HG02970 (cell line): ENCODE data around the gene TAB2.
"Not testable (repeated sequence)": the region's sequence is repeated elsewhere in the genome, so short reads cannot be mapped to it uniquely, and the experiment has no call there.

Source experiments
- ATAC-seq: cut with Tn5 transposase; IDR thresholded peaks from one replicate; pipeline ENCODE4 v1.9.1; 2021; ENCODE audit warnings: mild to moderate bottlenecking, moderate library complexity, moderate number of reproducible peaks; ENCODE audit not compliant: unreplicated experiment, low FRiP score

TAB2 gene

DNA sequence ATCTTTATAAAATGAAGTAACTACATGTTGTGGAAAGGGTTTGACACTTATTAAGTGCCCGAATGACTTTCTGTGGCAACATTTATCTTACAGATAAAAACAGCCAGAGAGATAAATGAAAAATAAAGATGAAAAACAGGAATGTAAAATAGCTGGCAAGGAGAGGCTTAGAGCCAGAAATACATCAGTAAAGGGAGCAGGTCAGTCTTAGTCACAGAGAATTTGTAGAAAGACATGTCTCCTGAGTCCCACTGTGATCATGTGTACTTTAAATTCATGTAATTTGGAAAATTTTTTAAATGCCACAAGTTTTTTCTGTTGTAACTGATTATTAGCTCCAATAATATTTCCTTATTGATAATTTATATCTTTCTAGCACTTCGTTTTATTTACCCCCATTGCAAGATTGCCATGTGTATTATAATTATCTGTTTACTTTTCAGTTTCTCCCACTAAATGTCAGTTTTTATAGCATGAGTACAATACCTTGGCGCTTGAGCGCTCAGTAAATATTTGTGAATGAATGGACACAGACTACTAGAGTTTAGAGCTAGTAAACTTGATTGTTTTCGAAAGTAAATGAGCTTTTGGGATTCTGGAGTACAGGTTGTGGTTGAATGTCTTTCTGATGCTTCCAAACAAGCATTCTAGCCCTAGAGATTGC lies 15.2 kb downstream of the TAB2 start:
- no peak for ATAC-seq

DNA sequence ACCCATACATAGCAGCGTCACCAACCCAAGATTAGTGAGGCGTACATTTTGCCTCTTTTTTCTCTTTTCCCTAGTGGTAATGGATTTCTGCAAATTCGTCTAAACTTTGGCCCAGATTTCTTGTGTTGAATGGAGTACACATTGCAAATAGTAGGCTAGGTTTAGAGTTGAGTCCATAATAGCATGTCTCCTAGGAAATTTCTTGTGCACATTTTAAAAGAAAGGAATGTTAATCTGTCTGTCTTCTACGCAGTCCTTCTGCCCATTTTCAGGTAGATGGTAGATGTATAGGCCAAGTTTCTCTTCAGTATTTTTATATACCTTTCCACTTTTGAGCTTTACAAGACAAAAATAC lies 15.7 kb downstream of the TAB2 start:
- no peak for ATAC-seq

DNA sequence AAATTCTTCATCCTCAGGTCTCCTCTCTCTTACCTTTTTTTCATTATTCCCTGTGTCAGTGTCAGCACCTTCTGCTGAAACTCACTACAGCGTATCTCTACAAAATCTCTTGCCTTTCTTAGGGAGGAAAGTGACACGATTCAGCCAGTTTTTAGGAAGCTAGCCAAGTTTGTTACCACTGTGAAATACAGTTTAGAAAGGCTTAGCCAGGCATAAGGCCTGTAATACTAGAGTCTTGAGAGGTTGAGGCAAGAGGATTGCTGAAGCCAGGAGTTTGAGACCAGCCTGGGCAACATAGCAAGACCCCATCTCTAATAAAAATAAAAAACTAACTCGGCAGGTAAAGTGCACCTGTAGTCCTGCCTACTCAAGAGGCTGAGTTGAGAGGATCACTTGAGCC lies 16.7 kb downstream of the TAB2 start:
- no peak for ATAC-seq

DNA sequence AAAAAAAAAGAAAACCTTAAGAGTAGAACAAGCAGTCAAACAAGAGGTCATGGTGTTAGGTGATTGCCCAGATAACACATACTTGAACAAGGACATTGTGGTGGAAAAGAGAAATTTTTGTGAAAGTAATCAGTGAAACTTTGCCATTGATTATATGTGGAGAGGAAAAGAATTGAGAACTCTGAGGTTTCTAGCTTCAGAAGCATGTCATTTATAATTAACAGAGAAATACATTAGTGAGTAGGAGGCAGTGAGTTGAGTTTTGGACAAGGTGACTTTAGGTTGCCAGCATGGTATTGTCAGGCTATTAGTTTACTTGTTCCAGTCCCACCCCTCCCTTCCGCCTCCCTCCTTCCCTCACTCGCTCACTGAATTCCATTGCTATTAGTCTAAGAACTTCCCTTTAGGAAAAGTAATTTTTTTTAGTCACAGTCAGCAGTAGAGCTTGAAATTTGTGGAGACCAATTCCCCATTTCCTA lies 17.2 kb downstream of the TAB2 start:
- no peak for ATAC-seq

DNA sequence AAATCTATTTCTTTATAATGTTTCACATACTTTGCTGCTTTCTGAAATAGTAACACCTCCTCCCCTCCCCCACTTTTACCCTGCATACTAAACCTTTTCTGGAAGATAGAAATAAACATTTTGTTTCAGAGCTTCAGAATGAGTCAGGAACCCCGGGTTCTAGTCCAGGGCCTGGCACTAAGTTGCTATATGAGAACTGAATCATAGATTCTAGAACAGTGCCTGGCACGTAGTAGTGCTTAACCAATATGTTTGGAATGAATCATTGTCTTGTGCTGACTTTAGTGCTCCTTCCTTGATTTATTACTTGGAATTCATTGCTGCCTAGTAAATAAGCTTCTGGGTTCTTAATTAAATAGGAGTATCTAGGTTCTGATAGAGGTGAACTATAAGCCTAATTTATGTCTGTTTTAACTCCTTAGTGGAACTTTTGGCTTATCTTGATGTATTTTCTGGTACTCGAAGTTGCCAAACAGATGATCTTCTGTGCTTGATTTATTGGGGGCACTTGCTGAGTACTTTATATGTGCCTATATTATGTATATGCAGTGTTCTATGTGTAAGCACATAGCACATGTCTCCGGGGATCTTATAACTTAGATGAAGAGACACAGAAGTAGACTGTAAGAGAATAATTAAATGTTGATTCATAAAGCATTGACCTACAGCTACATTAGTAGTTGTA lies 18.6 kb downstream of the TAB2 start:
- ATAC-seq, result no peak

DNA sequence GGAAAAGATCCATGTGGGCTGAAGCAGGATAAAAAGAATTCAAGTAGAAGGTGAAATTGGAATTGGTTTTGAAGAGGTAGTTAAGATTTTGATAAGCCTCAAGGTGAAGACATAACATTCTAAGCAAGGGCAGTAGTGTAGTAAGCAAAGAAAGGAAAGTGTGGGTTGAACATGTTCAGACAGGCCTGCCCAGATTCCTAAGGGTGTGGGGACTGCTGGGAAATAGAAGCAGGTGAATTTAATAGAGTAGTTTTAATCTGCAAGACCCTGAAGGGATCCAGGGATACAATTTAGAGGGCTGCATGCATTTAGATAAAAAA lies 19.1 kb downstream of the TAB2 start:
- no peak for ATAC-seq

DNA sequence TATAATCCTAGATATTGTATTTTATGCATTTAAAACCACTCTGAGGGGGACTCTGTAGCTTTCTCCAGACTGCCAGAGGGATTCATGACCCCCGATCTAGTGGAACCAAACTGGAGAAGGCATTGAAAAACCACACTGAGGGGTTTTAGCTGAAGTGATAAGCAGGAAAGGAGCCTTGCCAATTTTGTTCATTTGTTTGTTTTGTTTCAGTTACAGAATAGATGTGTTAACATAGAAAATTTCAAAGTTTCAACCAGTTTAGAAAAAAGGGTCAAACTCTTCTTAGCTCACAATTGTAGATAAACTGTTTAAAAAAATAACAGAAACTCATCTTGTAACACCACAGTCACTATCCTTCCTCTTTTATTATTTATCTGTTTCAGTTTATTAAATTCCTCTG lies 19.8 kb downstream of the TAB2 start:
- no peak for ATAC-seq

- ATAC-seq, result no peak
Measured at GRCh38 chr6:149340200-149340599, 22.7 kb downstream of the TAB2 start.

DNA sequence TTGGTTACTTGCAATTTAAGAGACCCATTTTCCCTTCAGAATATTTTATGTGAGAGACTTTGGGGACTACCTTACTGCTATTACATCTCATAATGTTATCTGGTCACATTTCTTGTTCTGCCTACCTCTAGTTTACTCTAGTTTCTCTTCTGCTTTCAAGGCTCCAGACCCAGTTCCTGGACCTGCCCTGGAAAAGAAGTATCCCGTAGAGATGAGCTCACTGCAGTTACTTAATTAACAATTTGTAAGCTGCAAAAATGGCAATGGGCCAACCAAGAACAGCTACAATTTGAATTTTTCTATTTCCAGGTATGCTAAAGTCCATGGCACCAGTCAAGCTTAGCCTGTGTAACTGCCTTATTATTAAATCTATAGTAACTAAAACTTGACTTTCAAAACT lies 25.0 kb downstream of the TAB2 start:
- ATAC-seq, result no peak

GRCh38 chr6:149343501-149343900 lies 26.0 kb downstream of the TAB2 start:
- ATAC-seq, result no peak

DNA sequence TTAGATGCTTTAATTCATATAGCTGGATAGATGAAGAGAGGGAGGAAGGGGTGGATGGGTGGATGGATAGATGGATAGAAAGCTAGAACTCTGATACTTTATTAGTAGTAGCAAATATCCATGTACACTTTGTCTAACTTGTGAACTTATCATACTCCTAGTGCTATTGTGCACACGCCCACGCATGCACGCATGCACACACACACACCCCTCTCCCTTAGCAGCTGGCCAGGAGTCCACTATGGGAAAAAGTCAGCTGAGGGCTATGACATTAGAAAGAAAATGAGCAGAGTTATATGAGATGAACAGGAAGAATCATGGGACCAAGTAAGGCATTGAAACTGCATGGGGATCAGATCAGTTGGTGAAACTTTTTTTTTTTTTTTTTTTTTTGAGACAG lies 28.6 kb downstream of the TAB2 start:
- no peak for ATAC-seq

GRCh38 chr6:149347067-149347466 lies 29.6 kb downstream of the TAB2 start:
- no peak for ATAC-seq

DNA sequence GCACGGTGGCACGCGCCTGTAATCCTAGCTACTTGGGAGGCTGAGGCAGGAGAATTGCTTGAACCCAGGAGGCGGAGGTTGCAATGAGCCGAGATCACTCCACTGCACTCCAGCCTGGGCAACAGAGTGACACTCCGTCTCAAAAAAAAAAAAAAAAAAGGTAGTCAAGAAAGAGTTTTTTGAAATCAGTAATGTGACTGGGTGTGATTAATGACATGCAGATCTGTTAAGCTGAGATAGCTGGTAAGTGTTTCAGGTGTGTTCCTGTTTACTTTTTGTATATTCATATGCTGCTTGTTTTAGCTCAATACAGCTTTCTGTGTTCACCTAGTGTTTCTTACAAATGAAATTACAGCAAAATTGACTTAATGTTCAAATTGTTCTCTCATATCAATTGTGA lies 31.8 kb downstream of the TAB2 start:
- not testable (repeated sequence) for ATAC-seq

- ATAC-seq, result no peak
Measured at GRCh38 chr6:149354009-149354408, 36.5 kb downstream of the TAB2 start.

DNA sequence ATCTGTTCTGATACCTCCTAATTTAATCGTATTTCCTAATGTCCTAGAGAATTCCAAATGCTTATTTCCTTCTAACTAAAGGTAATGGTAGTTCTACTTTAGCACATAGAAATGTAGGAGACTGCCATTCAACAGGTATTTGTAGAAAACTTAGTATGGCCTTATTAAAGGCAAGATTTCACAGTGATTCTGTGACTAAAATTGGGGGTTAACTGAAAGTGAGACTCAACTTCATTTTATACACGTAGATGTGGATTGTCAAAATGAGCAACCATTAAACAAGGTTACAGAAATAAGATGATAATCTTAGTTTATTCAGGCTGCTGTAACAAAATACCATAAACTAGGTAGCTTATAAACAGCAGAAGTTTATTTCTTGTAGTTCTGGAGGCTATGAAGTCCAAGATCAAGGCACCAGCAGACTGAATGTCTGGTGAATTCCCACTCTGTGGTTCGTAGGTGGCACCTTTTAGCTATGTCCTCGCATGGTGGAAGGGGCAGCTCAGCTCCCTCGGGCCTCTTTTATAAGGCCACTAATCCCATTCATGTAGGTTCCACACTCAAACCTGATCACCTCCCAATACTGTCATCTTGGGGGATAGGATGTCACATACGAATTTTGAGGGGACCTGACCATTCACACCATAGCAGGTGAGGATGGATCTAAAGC lies 38.7 kb downstream of the TAB2 start:
- ATAC-seq, result no peak

DNA sequence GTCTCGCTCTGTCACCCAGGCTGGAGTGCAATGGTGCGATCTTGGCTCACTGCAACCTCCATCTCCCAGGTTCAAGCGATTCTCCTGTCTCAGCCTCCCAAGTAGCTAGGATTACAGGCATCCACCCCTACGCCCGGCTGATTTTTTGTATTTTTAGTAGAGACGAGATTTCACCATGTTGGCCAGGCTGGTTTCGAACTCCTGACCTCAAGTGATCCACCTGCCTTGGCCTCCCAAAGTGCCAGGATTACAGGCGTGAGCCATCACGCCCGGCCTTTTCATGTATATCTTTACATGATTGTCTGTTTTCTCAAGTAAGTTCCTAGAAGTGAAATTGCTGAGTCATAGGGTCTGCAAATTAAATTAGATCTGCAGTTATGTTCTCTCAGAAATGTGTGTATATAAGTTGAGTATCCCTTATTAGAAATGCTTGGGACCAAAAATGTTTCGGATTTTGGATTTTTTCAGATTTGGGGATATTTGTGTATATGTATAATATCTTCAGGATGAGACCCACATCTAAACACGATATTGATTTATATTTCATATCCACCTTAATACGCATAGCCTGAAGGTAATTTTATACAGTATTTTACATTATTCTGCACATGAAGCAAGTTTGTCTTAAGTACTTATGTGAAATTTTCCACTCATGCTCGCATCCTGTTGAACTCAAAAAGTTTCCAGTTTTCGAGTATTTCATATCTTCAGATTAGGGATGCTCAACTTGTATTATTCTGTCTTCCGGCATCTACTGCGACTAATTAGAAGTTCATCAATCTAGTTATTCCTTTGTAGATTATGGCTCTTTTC lies 40.4 kb downstream of the TAB2 start:
- ATAC-seq, result no peak

GRCh38 chr6:149359440-149359839 lies 41.9 kb downstream of the TAB2 start:
- ATAC-seq, result no peak

- ATAC-seq, result no peak
Measured at GRCh38 chr6:149360536-149360935, 43.0 kb downstream of the TAB2 start.

- ATAC-seq, result no peak
Measured at GRCh38 chr6:149362289-149362688, 44.8 kb downstream of the TAB2 start.

GRCh38 chr6:149363154-149363553 lies 45.6 kb downstream of the TAB2 start:
- no peak for ATAC-seq

DNA sequence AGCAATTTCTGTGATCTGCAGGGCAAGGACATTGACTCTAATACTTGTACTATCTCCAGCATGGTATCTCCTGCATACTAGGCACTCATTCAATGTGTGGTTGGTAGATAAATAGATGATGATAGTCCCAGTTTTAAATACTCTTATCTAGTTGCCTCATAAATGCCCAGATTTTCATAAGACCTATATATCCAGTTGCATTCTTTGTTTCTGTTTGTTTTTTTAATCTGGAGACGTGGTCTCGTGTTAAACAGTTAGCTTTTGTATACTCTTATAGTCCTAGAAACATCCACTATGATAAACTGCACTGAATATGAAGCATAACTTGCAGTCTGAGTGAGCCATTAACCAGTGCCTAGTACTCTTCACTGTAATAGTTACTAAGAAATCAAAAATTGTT lies 47.0 kb downstream of the TAB2 start:
- no peak for ATAC-seq
